Hematopoietic multipotent progenitor cell treated with erythropoietin and hydrocortisone succinate and interleukin-3 and kit ligand, for 17 days (in vitro differentiated cells): ENCODE results near the gene NELFE.
"Not testable (repeated sequence)": the region's sequence is repeated elsewhere in the genome, so short reads cannot be mapped to it uniquely, and the experiment has no call there.

Experiments used
- DNase-seq: peaks from one replicate; pipeline ENCODE4 v3.0.0-alpha.2; 2015; ENCODE audit warnings: low spot score

Gene NELFE

GRCh38 chr6:31949926-31950548 lies 8.7 kb downstream of the NELFE start:
- DNase-seq: no peak

GRCh38 chr6:31948753-31949413 lies 9.9 kb downstream of the NELFE start:
- no peak for DNase-seq

GRCh38 chr6:31948306-31948705 lies 10.5 kb downstream of the NELFE start:
- DNase-seq: no peak

GRCh38 chr6:31947864-31948263 lies 10.9 kb downstream of the NELFE start:
- no peak for DNase-seq

- DNase-seq: no peak
These were observed 11.6 kb downstream of the NELFE start for GRCh38 chr6:31947070-31947675.

GRCh38 chr6:31946370-31946885 lies 12.3 kb downstream of the NELFE start:
- no peak for DNase-seq

GRCh38 chr6:31945507-31946369 lies 13.0 kb downstream of the NELFE start, which contains the start of gene CFB:
Gene CFB, plus strand, starts transcription at chr6:31946095. Its CDS starts 127 bp downstream, at chr6:31946222.
- no peak for DNase-seq

GRCh38 chr6:31945154-31945506 lies 13.6 kb downstream of the NELFE start:
- no peak for DNase-seq

- no peak for DNase-seq
These were observed 15.0 kb downstream of the NELFE start for GRCh38 chr6:31943742-31944141.

- no peak for DNase-seq
These were observed 18.5 kb downstream of the NELFE start for GRCh38 chr6:31940256-31940664.

- DNase-seq: no peak
These were observed 22.9 kb downstream of the NELFE start for GRCh38 chr6:31935823-31936222.

- DNase-seq: no peak
These were observed 23.8 kb downstream of the NELFE start for GRCh38 chr6:31935021-31935420.

GRCh38 chr6:31933537-31933936 lies 25.2 kb downstream of the NELFE start:
- DNase-seq: no peak

GRCh38 chr6:31932137-31932536 lies 26.6 kb downstream of the NELFE start:
- DNase-seq: not testable (repeated sequence)

- DNase-seq: no peak
These were observed 27.8 kb downstream of the NELFE start for GRCh38 chr6:31930962-31931361.

- no peak for DNase-seq
These were observed 30.2 kb downstream of the NELFE start for GRCh38 chr6:31928672-31928939.

- DNase-seq: no peak
These were observed 30.7 kb downstream of the NELFE start for GRCh38 chr6:31927863-31928671.

- no peak for DNase-seq
These were observed 31.4 kb downstream of the NELFE start, which contains the start of gene C2 for GRCh38 chr6:31927242-31927862. Gene C2, plus strand, starts transcription at chr6:31927717. Its CDS starts 36 bp downstream, at chr6:31927753.

GRCh38 chr6:31922942-31923341 lies 35.8 kb downstream of the NELFE start:
- peak; percentile 27 for DNase-seq

- DNase-seq: no peak
These were observed 38.0 kb downstream of the NELFE start for GRCh38 chr6:31920811-31921210.
